A673 (cell line): Measurements from ENCODE around the gene FBXO3.

ENCODE experiments used
- EZH2 ChIP-seq: fragments of 200-600 bp; sonication (generic); IDR thresholded peaks from 2 replicates; pipeline ENCODE4 v1.6.1; 2017; ENCODE audit warnings: borderline replicate concordance, low read depth, mild to moderate bottlenecking, mixed read lengths, antibody characterized with exemption, low read length; ENCODE audit not compliant: poor library complexity, severe bottlenecking
- TF ChIP-seq, protein P1 (sequence below): fragments of 300-800, 200-600 bp; sonication (generic); conservative IDR thresholded peaks from 2 replicates; pipeline ENCODE4 v1.5.1; 2017; ENCODE audit warnings: low read depth, mild to moderate bottlenecking, antibody characterized with exemption, low read length, moderate library complexity, mixed read lengths

DNA sequence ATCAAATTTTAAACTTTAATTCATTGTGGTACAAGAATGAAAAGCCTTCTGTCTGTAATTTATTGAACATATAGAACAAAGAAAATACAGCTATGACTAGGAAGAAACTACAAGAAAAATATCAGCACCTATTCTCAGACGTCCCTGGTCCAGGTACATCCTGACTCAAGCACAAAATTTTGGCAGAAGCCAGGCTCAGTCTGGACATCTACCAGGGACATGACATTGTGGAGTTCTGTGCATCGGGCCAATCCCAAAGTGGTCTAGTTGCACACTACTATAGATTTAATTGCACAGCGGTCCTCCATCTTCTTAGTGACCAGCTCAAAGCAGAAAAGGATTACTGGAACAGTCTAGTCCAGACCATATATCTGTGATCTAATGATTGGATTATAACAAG is 22.4 kb downstream of the FBXO3 start:
- TF ChIP-seq, protein P1, sequence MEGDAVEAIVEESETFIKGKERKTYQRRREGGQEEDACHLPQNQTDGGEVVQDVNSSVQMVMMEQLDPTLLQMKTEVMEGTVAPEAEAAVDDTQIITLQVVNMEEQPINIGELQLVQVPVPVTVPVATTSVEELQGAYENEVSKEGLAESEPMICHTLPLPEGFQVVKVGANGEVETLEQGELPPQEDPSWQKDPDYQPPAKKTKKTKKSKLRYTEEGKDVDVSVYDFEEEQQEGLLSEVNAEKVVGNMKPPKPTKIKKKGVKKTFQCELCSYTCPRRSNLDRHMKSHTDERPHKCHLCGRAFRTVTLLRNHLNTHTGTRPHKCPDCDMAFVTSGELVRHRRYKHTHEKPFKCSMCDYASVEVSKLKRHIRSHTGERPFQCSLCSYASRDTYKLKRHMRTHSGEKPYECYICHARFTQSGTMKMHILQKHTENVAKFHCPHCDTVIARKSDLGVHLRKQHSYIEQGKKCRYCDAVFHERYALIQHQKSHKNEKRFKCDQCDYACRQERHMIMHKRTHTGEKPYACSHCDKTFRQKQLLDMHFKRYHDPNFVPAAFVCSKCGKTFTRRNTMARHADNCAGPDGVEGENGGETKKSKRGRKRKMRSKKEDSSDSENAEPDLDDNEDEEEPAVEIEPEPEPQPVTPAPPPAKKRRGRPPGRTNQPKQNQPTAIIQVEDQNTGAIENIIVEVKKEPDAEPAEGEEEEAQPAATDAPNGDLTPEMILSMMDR, result no peak
- no peak for TF ChIP-seq EZH2
